ENCODE measurements around the gene DNAH5.

DNA sequence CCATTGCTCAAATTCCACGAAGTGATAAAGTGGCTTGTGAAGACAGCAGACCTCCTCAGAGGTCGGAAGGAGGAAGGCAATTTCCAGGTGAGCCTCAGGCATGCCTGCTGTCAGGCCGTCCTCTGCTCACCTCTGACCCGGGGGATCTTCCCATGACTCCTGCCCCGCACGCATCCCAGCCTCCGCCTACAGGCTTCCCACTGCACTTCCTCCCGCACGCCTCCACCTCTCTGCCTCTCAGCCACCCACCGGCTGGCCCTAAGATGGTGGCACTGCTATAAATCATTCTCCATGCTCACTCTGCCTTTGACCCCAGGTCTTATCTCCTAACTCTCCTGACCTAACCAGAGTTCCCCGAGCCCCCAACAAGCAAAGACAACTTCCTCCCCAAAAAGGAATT, 49.4 kb upstream of the DNAH5 start:
- TF ChIP-seq, protein P1, sequence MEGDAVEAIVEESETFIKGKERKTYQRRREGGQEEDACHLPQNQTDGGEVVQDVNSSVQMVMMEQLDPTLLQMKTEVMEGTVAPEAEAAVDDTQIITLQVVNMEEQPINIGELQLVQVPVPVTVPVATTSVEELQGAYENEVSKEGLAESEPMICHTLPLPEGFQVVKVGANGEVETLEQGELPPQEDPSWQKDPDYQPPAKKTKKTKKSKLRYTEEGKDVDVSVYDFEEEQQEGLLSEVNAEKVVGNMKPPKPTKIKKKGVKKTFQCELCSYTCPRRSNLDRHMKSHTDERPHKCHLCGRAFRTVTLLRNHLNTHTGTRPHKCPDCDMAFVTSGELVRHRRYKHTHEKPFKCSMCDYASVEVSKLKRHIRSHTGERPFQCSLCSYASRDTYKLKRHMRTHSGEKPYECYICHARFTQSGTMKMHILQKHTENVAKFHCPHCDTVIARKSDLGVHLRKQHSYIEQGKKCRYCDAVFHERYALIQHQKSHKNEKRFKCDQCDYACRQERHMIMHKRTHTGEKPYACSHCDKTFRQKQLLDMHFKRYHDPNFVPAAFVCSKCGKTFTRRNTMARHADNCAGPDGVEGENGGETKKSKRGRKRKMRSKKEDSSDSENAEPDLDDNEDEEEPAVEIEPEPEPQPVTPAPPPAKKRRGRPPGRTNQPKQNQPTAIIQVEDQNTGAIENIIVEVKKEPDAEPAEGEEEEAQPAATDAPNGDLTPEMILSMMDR (conservative IDR thresholded peaks at IDR 0.05) = no peak
- TF ChIP-seq ZFX (IDR thresholded peaks at IDR 0.05) = no peak

Measured in C4-2B (cell line).